Measurements from ENCODE around the gene GRAMD1B. TPM values are rescaled to one million over a fixed set of nuclear protein-coding genes. Genes with fewer than 3 reads are reported as not detected.

The GRAMD1B gene
- total and polyA plus RNA-seq, 2 donors from 2014 or later: 4.4 to 18.2 TPM

GRCh38 chr11:123388640-123389039 is 41.4 kb upstream of the GRAMD1B start:
- H3K9ac ChIP-seq (ENCODE audit: low read length in 3 of 3): no peak overlapping the region
- intact Hi-C loops (cut with DNase I): no loop called here
- H3K4me3 ChIP-seq (ENCODE audit: low read length in 3 of 3): no peak overlapping the region
- no peaks in the 10 kb centered on the region for H3K9me3 ChIP-seq (ENCODE audit: control insufficient read depth in 2 of 3, insufficient read depth in 1 of 3, low read length in 3 of 3)
- H3K36me3 ChIP-seq (ENCODE audit: control insufficient read depth in 2 of 3, insufficient read depth in 3 of 3, low read length in 3 of 3): no peaks in the 10 kb centered on the region
- no peak for FAIRE-seq
- TF ChIP-seq, protein P1, sequence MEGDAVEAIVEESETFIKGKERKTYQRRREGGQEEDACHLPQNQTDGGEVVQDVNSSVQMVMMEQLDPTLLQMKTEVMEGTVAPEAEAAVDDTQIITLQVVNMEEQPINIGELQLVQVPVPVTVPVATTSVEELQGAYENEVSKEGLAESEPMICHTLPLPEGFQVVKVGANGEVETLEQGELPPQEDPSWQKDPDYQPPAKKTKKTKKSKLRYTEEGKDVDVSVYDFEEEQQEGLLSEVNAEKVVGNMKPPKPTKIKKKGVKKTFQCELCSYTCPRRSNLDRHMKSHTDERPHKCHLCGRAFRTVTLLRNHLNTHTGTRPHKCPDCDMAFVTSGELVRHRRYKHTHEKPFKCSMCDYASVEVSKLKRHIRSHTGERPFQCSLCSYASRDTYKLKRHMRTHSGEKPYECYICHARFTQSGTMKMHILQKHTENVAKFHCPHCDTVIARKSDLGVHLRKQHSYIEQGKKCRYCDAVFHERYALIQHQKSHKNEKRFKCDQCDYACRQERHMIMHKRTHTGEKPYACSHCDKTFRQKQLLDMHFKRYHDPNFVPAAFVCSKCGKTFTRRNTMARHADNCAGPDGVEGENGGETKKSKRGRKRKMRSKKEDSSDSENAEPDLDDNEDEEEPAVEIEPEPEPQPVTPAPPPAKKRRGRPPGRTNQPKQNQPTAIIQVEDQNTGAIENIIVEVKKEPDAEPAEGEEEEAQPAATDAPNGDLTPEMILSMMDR (IDR thresholded peaks at IDR 0.05; ENCODE audit: borderline replicate concordance, extremely low read depth, insufficient read depth): no peak
- H3K27ac ChIP-seq (ENCODE audit: low read depth in 2 of 2, low read length in 2 of 2): no peak overlapping the region
- no peaks in the 10 kb centered on the region for H3K27me3 ChIP-seq (ENCODE audit: control insufficient read depth, insufficient read depth, low read length)
- no peaks in the 10 kb centered on the region for H3K4me1 ChIP-seq (ENCODE audit: control insufficient read depth in 2 of 3, insufficient read depth in 2 of 3, low read depth in 1 of 3, low read length in 3 of 3)
- no peak for DNase-seq

GRCh38 chr11:123390146-123390545 is 39.9 kb upstream of the GRAMD1B start:
- no peak overlapping the region for H3K4me3 ChIP-seq (ENCODE audit: low read length in 3 of 3)
- no peak for DNase-seq
- H3K4me1 ChIP-seq (ENCODE audit: control insufficient read depth in 2 of 3, insufficient read depth in 2 of 3, low read depth in 1 of 3, low read length in 3 of 3): no peaks in the 10 kb centered on the region
- no peak overlapping the region for H3K27ac ChIP-seq (ENCODE audit: low read depth in 2 of 2, low read length in 2 of 2)
- no peaks in the 10 kb centered on the region for H3K36me3 ChIP-seq (ENCODE audit: control insufficient read depth in 2 of 3, insufficient read depth in 3 of 3, low read length in 3 of 3)
- no peaks in the 10 kb centered on the region for H3K9me3 ChIP-seq (ENCODE audit: control insufficient read depth in 2 of 3, insufficient read depth in 1 of 3, low read length in 3 of 3)
- no peak overlapping the region for H3K9ac ChIP-seq (ENCODE audit: low read length in 3 of 3)
- intact Hi-C loops (cut with DNase I): no loop called here
- H3K27me3 ChIP-seq (ENCODE audit: control insufficient read depth, insufficient read depth, low read length): no peaks in the 10 kb centered on the region
- TF ChIP-seq, protein P1 (IDR thresholded peaks at IDR 0.05; ENCODE audit: borderline replicate concordance, extremely low read depth, insufficient read depth): no peak
- FAIRE-seq: no peak

- no peak overlapping the region for H3K4me3 ChIP-seq (ENCODE audit: low read length in 3 of 3)
- H3K36me3 ChIP-seq (ENCODE audit: control insufficient read depth in 2 of 3, insufficient read depth in 3 of 3, low read length in 3 of 3): no peaks in the 10 kb centered on the region
- FAIRE-seq (no peak), DNase-seq (no peak)
- no peak overlapping the region for H3K27ac ChIP-seq (ENCODE audit: low read depth in 2 of 2, low read length in 2 of 2)
- H3K9ac ChIP-seq (ENCODE audit: low read length in 3 of 3): no peak overlapping the region
- no peaks in the 10 kb centered on the region for H3K27me3 ChIP-seq (ENCODE audit: control insufficient read depth, insufficient read depth, low read length)
- TF ChIP-seq, protein P1 (IDR thresholded peaks at IDR 0.05; ENCODE audit: borderline replicate concordance, extremely low read depth, insufficient read depth): no peak
- H3K4me1 ChIP-seq (ENCODE audit: control insufficient read depth in 2 of 3, insufficient read depth in 2 of 3, low read depth in 1 of 3, low read length in 3 of 3): no peaks in the 10 kb centered on the region
- H3K9me3 ChIP-seq (ENCODE audit: control insufficient read depth in 2 of 3, insufficient read depth in 1 of 3, low read length in 3 of 3): no peaks in the 10 kb centered on the region
- intact Hi-C loops (cut with DNase I): no loop called here
Measured at GRCh38 chr11:123391646-123392348, 38.3 kb upstream of the GRAMD1B start.

- FAIRE-seq (no peak), DNase-seq (no peak)
- no peak overlapping the region for H3K27ac ChIP-seq (ENCODE audit: low read depth in 2 of 2, low read length in 2 of 2)
- H3K9ac ChIP-seq (ENCODE audit: low read length in 3 of 3): no peak overlapping the region
- TF ChIP-seq, protein P1 (IDR thresholded peaks at IDR 0.05; ENCODE audit: borderline replicate concordance, extremely low read depth, insufficient read depth): no peak
- H3K36me3 ChIP-seq (ENCODE audit: control insufficient read depth in 2 of 3, insufficient read depth in 3 of 3, low read length in 3 of 3): no peaks in the 10 kb centered on the region
- H3K27me3 ChIP-seq (ENCODE audit: control insufficient read depth, insufficient read depth, low read length): no peaks in the 10 kb centered on the region
- no peak overlapping the region for H3K4me3 ChIP-seq (ENCODE audit: low read length in 3 of 3)
- no peaks in the 10 kb centered on the region for H3K4me1 ChIP-seq (ENCODE audit: control insufficient read depth in 2 of 3, insufficient read depth in 2 of 3, low read depth in 1 of 3, low read length in 3 of 3)
- intact Hi-C loops (cut with DNase I): no loop called here
- no peaks in the 10 kb centered on the region for H3K9me3 ChIP-seq (ENCODE audit: control insufficient read depth in 2 of 3, insufficient read depth in 1 of 3, low read length in 3 of 3)
Measured at GRCh38 chr11:123392431-123392830, 37.6 kb upstream of the GRAMD1B start.

Data from kidney (tissue), 14 donors.